ENCODE results near the gene SLC22A3.
"Not testable (repeated sequence)": the region's sequence is repeated elsewhere in the genome, so short reads cannot be mapped to it uniquely, and the experiment has no call there.

The SLC22A3 gene

DNA sequence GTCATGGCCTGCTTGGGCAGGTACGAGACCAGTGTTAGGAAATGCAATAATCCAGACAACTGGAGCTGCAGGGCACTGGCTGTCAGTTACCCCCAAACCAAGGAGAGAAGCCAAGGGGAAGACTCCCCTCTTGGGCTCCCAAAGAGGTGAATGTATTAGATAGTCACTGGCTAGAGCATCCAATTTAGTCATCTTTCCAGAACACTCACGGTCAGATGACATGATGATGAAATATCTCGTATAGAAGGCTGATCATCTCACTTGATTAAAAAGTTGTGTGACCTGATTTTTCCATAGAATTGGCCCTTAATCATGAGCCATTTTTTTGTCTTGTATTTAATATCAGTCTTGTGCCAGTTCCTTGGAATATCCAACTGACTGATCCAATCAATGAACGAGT is 40.7 kb downstream of the SLC22A3 start:
- TF ChIP-seq, protein P1, sequence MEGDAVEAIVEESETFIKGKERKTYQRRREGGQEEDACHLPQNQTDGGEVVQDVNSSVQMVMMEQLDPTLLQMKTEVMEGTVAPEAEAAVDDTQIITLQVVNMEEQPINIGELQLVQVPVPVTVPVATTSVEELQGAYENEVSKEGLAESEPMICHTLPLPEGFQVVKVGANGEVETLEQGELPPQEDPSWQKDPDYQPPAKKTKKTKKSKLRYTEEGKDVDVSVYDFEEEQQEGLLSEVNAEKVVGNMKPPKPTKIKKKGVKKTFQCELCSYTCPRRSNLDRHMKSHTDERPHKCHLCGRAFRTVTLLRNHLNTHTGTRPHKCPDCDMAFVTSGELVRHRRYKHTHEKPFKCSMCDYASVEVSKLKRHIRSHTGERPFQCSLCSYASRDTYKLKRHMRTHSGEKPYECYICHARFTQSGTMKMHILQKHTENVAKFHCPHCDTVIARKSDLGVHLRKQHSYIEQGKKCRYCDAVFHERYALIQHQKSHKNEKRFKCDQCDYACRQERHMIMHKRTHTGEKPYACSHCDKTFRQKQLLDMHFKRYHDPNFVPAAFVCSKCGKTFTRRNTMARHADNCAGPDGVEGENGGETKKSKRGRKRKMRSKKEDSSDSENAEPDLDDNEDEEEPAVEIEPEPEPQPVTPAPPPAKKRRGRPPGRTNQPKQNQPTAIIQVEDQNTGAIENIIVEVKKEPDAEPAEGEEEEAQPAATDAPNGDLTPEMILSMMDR (IDR thresholded peaks at IDR 0.05; ENCODE audit: extremely low read depth, insufficient read depth, missing control alignments) = no peak
- in situ Hi-C loops (cut with MboI; ENCODE audit: low pct_unique_long_range_greater_than_20kb, low sequenced_read_pairs, unreplicated experiment) = no loop called here
- DNase-seq (ENCODE audit: low spot score) = no peak

DNA sequence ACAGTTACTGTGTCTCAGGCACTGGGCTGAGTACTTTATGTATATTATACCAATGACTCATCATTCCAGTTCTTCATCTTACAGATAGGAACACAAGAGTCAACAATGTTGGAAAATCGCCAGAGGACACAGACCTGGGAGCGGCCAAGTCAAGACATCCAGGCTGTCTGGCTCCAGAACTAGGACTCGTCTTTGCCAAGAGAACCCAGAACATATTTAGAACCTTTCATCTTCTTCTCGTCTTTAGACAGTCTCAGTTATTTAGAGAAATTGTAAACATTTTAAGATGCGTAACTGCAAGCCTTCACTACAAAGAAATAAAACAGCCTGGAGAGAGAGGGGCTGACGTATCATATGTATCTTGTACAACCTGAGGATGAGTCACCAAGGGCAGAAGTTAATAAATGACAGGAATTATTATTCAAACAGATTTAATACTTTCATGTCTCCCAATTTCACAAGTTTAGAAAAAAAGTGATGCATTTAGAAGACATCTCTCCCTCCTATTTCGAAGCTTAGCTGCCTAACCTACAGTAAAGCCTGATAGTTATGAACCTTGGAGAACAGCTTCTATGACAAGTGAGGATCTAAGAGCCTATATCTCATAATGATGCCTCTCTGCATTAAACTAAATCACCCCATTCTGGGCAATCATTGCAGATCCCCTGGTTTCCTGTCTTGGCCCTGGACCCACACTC is 43.4 kb downstream of the SLC22A3 start:
- no peak for DNase-seq (ENCODE audit: low spot score)
- in situ Hi-C loops (cut with MboI; ENCODE audit: low pct_unique_long_range_greater_than_20kb, low sequenced_read_pairs, unreplicated experiment) = no loop called here
- TF ChIP-seq, protein P1 (IDR thresholded peaks at IDR 0.05; ENCODE audit: extremely low read depth, insufficient read depth, missing control alignments) = no peak

DNA sequence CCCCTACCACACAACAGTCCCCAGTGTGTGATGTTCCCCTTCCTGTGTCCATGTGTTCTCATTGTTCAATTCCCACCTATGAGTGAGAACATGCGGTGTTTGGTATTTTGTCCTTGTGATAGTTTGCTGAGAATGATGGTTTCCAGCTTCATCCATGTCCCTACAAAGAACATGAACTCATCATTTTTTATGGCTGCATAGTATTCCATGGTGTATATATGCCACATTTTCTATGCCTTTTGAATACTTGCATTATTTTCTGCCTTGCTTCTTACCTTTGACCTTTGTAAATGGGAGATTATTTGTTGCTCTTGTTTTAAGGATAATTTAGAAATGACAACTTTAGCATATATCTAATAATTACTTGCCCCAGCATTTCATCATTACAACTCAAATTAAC is 45.3 kb downstream of the SLC22A3 start:
- in situ Hi-C loops (cut with MboI; ENCODE audit: low pct_unique_long_range_greater_than_20kb, low sequenced_read_pairs, unreplicated experiment) = not testable (repeated sequence)

DNA sequence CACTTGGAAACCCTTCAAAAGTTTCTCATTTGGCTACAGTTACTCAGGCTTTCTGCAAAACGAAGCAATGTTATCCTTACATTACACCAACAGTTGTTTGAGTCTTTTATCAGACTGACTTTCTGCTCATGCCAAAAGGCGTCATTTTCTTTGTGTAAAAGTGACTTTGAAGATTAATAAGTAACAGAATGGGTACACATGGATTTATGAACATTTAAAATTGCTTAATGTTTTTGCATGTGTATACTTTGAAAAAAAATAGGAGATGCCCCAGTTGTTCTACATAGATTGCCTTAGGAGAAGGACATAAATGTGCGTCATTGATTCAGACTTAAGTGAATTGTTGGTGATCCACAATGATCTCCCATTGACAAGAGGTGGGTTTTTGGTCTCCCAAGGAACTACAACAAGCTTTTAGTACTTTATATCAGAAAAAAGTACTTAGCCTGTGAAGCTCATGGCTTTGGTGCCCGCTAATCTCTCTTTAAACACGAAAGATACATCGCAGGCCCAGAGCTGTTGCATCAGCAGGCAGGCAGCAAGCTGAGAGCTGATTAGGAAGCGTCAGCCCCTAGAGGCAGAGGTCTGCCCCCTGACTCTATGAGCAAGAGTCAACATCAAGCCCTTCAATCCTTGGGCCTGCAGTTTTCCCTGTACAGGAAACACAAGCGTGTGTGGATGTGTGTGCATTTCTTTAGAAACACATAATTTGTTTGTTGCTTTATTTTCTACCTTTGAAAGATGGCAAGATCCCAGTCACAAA is 45.9 kb downstream of the SLC22A3 start:
- in situ Hi-C loops (cut with MboI; ENCODE audit: low pct_unique_long_range_greater_than_20kb, low sequenced_read_pairs, unreplicated experiment) = no loop called here
- TF ChIP-seq, protein P1 (IDR thresholded peaks at IDR 0.05; ENCODE audit: extremely low read depth, insufficient read depth, missing control alignments) = no peak
- DNase-seq (ENCODE audit: low spot score) = no peak

More for the DNA sequence above, 45.3 kb downstream of the SLC22A3 start:
- not testable (repeated sequence) for DNase-seq (ENCODE audit: low spot score)

DNA sequence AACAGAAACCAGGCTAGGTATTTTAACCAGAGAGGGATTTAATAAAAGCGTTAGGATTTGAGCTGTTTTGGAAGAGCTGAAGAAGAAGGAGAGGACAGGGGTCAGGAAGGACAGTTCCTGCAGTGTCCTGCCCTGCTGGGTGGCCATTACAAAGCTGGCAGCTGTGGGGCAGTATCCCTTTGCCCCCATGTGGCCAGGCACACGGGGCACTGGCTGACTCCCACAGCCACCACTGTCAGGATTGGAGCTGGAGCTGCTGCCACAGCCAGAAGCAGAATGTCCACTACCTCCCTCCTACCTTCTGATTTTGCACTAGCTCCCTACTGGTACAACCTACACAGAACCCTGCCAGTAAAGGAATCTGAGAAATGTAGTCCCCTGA is 46.5 kb downstream of the SLC22A3 start:
- TF ChIP-seq, protein P1 (IDR thresholded peaks at IDR 0.05; ENCODE audit: extremely low read depth, insufficient read depth, missing control alignments) = no peak
- in situ Hi-C loops (cut with MboI; ENCODE audit: low pct_unique_long_range_greater_than_20kb, low sequenced_read_pairs, unreplicated experiment) = no loop called here
- no peak for DNase-seq (ENCODE audit: low spot score)

DNA sequence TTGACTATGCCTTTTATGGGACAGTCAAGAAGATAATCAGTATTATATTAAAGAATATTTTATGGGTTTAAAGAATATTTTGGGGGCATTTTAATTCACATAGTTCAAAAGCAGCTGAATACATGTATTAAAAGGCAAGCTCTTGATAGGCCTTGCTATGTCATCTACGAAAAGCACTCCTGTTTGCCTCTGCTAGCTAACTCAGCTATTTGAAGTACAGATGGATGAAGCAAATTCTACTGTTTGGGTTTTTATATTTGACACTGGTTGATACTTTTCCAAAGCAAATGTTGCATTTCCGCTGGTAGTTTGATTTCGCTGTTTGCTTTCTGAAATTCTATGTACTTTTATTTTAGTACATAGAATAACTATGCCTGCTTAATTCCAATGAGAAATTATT is 47.0 kb downstream of the SLC22A3 start:
- TF ChIP-seq, protein P1 (IDR thresholded peaks at IDR 0.05; ENCODE audit: extremely low read depth, insufficient read depth, missing control alignments) = no peak
- in situ Hi-C loops (cut with MboI; ENCODE audit: low pct_unique_long_range_greater_than_20kb, low sequenced_read_pairs, unreplicated experiment) = no loop called here
- no peak for DNase-seq (ENCODE audit: low spot score)

DNA sequence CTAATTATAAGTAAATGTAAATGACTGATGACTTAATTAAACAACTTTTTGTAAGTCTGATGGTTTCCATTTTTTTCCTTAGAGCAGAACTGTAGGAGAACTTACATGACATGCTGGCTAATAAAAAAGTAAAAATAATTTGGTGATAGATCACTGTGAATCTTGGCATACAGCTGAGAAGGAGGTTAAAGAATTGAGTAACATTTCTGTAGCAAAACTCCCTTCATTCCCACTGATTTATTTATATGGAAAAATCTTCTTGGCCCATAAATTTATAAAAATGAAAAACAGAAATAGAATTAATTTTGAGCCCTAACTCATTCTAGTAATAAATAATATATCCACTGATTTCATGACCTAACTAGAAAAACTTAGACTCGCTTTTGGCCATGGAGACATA is 48.1 kb downstream of the SLC22A3 start:
- TF ChIP-seq, protein P1 (IDR thresholded peaks at IDR 0.05; ENCODE audit: extremely low read depth, insufficient read depth, missing control alignments) = no peak
- in situ Hi-C loops (cut with MboI; ENCODE audit: low pct_unique_long_range_greater_than_20kb, low sequenced_read_pairs, unreplicated experiment) = no loop called here
- no peak for DNase-seq (ENCODE audit: low spot score)

Data from GM13977 (cell line).